GM19035 (cell line): ENCODE measurements around the gene PCDHGB4.
"Not testable (repeated sequence)": the region's sequence is repeated elsewhere in the genome, so short reads cannot be mapped to it uniquely, and the experiment has no call there.

ENCODE experiments used
- ATAC-seq: cut with Tn5 transposase; IDR thresholded peaks from one replicate; pipeline ENCODE4 v1.9.1; 2021; ENCODE audit not compliant: unreplicated experiment

Gene PCDHGB4

DNA sequence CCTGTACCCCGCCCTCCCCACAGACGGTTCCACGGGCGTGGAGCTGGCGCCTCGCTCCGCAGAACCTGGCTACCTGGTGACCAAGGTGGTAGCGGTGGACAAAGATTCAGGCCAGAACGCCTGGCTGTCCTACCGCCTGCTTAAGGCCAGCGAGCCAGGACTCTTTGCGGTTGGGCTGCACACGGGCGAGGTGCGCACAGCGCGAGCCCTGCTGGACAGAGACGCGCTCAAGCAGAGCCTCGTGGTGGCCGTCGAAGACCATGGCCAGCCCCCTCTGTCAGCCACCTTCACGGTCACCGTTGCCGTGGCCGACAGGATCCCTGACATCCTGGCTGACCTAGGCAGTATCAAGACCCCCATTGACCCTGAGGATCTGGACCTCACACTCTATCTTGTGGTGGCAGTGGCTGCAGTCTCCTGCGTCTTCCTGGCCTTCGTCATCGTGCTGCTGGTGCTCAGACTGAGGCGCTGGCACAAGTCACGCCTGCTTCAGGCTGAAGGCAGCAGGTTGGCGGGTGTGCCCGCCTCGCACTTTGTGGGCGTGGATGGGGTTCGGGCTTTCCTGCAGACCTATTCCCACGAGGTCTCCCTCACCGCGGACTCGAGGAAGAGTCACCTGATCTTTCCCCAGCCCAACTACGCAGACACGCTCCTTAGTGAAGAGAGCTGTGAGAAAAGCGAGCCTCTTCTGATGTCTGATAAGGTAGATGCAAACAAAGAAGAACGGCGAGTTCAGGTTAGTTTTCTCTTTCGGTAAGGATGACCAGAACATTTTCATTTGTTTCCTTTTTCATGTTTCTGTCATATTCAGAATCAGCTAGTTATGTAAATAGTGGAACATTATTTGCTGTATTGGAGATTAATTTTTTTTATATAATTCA is 21.2 kb upstream of the PCDHGB4 start:
- no peak for ATAC-seq

DNA sequence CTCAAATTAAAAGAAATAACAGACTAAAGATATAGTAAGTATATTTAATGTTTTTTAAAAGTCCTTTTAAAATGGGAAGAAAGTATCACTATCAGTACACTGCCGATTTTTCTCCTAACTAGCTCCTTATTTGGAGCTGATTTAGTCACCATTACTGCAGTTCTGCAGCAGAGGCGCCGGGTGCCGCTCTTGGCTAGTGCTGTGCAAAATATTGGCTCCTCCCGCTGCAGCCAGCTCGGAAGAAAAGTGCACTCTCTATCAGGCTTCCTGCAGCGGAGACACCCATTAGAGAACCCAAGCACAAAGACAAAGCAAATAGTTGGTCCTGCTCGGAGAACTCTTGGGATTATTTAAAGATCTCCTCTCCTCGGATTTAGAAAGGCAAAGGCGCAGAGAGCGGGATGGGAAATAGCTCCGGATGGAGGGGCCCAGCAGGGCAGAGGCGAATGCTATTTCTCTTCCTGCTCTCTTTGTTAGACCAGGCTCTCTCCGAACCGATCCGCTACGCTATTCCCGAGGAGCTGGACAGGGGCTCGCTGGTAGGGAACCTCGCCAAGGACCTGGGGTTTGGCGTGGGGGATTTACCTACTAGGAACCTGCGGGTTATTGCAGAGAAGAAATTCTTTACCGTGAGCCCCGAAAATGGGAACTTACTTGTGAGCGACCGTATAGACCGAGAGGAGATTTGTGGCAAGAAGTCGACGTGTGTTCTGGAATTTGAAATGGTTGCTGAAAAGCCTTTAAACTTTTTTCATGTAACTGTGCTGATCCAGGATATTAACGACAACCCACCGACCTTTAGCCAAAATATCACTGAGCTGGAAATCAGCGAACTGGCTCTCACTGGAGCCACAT is 17.3 kb upstream of the PCDHGB4 start, which contains the start of gene PCDHGB3:
PCDHGB3 (plus strand) TSS at position 249 of the 855 bp plus-strand sequence; CDS start at position 402, 153 bp downstream.
- ATAC-seq, result peak; percentile 95

DNA sequence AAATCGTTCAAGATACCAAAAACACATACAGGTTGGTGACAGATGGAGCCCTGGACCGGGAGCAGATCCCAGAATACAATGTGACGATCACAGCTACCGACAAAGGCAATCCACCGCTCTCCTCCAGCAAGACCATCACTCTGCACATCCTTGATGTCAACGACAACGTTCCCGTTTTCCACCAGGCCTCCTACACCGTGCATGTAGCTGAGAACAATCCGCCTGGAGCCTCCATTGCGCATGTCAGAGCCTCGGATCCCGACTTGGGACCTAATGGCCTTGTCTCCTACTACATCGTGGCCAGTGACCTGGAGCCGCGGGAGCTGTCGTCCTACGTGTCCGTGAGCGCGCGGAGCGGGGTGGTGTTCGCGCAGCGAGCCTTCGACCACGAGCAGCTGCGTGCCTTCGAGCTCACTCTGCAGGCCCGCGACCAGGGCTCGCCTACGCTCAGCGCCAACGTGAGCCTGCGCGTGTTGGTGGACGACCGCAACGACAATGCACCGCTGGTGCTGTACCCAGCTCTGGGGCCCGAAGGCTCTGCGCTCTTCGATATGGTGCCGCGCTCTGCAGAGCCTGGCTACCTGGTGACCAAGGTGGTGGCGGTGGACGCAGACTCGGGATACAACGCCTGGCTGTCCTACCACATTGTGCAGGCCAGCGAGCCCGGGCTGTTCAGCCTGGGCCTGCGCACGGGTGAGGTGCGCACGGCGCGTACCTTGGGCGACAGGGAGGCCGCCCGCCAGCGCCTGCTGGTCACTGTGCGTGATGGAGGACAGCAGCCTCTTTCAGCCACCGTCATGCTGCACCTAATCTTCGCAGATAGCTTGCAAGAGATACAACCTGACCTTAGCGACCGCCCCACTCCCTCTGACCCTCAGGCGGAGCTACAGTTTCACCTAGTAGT is 15.7 kb upstream of the PCDHGB4 start:
- no peak for ATAC-seq

DNA sequence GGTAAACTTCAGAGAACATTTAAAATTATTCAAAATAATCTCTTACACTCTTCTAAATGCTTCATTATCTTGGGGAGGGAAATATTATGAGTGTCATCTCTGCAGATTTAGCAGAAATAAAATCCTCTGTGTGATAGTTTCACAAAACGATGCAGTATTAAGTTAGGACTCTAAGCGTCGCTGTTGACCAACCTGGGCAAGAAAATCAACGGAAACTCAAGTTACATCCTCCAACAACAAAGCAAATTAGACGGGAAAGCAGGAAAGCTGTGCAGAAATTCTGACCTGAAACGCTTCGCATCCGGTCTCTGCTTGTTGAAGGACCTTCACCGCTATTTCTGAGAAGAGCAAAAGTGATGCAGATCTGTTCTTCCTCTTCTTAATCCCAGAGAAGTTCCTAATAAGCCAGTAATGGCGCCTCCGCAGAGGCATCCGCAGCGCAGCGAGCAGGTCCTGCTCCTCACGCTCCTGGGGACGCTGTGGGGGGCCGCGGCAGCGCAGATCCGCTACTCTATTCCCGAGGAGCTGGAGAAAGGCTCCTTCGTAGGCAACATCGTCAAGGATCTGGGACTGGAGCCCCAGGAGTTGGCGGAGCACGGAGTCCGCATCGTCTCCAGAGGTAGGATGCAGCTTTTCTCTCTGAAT is 13.7 kb upstream of the PCDHGB4 start, which contains the start of gene PCDHGA6:
PCDHGA6 (plus strand) TSS at position 219 of the 645 bp plus-strand sequence; CDS start at position 412, 193 bp downstream.
- no peak for ATAC-seq

DNA sequence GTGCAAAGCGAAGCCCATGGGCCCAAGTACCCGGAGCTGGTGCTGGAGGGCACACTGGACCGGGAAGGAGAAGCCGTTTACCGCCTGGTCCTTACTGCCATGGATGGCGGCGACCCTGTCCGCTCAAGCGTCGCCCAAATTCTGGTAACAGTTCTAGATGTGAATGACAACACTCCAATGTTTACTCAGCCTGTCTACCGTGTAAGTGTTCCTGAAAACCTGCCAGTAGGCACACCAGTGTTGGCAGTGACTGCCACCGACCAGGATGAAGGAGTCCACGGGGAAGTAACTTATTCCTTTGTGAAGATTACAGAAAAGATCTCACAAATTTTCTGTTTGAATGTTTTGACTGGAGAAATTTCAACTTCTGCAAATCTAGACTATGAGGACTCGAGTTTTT is 12.9 kb upstream of the PCDHGB4 start:
- ATAC-seq, result no peak

DNA sequence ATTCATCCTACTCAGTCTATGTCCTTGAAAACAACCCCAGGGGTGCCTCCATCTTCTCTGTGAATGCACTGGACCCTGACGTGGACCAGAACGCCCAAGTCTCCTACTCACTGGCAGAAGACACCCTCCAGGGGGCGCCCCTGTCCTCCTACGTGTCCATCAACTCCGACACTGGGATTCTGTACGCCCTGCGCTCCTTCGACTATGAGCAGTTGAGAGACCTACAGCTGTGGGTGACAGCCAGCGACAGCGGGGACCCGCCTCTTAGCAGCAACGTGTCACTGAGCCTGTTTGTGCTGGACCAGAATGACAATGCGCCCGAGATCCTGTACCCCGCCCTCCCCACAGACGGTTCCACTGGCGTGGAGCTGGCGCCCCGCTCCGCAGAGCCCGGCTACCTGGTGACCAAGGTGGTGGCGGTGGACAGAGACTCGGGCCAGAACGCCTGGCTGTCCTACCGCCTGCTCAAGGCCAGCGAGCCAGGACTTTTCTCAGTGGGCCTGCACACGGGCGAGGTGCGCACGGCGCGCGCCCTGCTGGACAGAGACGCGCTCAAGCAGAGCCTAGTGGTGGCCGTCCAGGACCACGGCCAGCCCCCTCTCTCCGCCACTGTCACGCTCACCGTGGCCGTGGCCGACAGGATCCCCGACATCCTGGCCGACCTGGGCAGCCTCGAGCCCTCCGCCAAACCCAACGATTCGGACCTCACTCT is 11.9 kb upstream of the PCDHGB4 start:
- not testable (repeated sequence) for ATAC-seq

DNA sequence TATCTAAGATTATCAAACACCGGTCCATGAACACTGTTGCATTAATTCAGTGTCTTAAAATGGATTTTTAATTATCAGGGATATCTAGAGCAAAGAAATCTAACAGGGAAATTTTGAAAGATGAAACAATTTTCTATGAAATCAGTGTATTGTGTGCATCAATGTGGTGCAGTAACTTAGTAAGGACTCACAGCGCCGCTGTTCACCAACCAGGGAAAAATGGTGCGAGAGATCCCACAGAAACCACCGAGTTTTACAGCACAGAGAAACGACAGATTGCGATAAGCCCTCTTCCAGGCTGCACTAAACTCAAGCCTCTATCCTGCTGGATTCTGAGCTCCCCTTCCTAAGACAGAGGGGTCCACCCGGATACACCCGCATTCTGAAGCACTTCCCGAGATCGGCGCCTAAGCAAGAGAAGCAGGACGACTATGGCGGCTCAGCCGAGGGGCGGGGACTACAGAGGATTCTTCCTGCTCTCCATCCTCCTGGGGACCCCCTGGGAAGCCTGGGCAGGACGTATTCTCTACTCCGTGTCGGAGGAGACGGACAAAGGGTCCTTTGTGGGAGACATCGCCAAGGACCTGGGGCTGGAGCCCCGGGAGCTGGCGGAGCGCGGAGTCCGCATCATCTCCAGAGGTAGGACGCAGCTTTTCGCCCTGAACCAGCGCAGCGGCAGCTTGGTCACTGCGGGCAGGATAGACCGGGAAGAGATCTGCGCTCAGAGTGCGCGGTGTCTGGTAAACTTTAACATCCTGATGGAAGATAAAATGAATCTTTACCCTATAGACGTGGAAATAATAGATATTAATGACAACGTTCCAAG is 4.8 kb upstream of the PCDHGB4 start, which contains the start of gene PCDHGA7:
PCDHGA7 (plus strand) TSS at position 274 of the 826 bp plus-strand sequence; CDS start at position 432, 158 bp downstream.
- no peak for ATAC-seq

DNA sequence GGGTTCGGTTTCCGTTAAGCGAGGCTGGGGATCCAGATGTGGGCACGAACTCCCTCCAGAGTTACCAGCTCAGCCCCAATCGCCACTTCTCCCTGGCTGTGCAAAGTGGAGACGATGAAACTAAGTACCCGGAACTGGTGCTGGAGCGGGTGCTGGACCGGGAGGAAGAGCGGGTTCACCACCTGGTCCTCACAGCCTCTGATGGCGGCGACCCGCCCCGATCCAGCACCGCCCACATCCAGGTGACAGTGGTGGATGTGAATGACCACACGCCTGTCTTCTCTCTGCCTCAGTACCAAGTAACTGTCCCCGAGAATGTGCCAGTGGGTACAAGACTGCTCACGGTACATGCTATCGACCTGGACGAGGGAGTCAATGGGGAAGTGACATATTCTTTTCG is 4.2 kb upstream of the PCDHGB4 start:
- no peak for ATAC-seq

DNA sequence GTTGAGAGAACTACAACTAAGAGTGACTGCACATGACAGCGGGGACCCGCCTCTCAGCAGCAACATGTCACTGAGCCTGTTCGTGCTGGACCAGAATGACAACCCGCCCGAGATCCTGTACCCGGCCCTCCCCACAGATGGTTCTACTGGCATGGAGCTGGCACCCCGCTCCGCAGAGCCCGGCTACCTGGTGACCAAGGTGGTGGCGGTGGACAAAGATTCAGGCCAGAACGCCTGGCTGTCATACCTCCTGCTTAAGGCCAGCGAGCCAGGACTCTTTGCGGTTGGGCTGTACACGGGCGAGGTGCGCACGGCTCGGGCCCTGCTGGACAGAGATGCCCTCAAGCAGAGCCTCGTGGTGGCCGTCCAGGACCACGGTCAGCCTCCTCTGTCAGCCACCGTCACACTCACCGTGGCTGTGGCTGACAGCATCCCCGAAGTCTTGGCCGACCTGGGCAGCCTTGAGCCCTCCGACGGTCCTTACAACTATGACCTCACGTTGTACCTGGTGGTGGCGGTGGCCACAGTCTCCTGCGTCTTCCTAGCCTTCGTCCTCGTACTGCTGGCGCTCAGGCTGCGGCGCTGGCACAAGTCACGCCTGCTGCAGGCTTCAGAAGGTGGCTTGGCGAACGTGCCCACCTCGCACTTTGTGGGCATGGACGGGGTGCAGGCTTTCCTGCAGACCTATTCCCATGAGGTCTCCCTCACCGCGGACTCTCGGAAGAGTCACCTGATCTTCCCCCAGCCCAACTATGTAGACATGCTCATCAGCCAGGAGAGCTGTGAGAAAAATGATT is 2.8 kb upstream of the PCDHGB4 start:
- ATAC-seq, result no peak

DNA sequence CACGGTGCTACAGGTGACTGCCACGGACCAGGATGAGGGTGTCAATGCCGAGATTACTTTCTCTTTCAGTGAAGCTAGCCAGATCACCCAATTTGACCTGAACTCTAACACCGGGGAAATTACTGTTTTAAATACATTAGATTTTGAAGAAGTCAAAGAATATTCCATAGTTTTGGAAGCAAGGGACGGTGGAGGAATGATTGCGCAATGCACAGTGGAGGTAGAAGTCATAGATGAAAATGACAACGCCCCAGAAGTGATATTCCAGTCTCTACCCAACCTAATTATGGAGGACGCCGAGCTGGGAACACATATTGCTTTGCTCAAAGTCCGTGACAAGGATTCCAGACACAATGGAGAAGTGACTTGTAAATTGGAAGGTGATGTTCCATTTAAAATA is 1.2 kb downstream of the PCDHGB4 start:
- no peak for ATAC-seq

DNA sequence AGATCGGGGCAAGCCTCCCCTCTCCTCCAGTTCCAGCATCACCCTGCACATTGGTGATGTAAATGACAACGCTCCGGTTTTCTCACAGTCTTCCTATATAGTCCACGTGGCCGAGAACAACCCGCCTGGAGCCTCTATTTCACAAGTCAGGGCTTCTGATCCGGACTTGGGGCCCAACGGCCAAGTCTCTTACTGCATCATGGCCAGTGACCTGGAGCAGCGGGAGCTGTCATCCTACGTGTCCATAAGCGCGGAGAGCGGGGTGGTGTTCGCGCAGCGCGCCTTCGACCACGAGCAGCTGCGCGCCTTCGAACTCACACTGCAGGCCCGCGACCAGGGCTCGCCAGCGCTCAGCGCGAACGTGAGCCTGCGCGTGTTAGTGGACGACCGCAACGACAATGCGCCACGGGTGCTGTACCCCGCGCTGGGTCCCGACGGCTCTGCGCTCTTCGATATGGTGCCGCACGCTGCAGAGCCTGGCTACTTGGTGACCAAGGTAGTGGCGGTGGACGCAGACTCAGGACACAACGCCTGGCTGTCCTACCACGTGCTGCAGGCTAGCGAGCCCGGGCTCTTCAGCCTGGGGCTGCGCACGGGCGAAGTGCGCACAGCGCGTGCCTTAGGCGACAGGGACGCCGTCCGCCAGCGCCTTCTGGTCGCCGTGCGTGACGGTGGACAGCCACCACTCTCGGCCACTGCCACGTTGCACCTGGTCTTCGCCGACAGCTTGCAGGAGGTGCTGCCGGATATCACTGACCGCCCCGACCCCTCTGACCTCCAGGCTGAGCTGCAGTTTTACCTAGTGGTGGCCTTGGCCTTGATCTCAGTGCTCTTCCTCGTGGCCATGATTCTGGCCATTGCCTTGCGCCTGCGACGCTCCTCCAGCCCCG is 1.9 kb downstream of the PCDHGB4 start:
- ATAC-seq, result no peak

DNA sequence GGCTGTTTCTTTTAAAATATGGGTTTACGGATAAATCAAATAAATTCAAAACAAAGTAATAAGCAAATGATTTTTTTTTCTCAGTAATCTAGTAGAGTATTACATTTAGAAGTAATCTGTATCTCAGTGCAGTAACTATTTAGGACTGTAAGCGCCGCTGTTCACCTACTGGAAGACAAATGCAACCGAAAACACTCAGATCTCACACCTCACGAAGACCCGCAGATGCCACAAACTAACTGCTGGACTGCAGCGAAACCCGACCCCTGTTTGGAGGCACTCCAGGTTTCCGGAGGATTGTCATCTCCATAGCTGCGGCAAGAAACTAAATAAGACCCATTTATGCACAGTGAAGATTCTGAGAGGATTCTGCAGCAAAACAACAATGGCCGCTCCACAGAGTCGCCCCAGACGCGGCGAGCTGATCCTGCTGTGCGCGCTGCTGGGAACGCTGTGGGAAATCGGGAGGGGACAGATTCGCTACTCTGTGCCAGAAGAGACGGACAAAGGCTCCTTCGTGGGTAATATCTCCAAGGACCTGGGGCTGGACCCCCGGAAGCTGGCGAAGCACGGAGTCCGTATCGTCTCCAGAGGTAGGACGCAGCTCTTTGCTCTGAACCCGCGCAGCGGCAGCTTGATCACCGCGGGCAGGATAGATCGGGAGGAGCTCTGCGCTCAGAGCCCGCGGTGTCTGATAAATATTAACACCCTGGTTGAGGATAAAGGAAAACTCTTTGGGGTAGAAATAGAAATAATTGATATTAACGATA is 5.1 kb downstream of the PCDHGB4 start, which contains the start of gene PCDHGA8:
PCDHGA8 (plus strand) TSS at position 205 of the 770 bp plus-strand sequence; CDS start at position 386, 181 bp downstream.
- no peak for ATAC-seq

DNA sequence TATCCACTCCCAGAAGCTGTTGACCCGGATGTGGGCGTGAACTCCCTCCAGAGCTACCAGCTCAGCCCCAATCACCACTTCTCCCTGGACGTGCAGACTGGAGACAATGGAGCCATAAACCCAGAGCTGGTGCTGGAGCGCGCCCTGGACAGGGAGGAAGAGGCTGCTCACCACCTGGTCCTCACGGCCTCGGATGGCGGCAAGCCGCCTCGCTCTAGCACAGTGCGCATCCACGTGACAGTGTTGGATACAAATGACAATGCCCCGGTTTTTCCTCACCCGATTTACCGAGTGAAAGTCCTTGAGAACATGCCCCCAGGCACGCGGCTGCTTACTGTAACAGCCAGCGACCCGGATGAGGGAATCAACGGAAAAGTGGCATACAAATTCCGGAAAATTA is 5.8 kb downstream of the PCDHGB4 start:
- no peak for ATAC-seq

DNA sequence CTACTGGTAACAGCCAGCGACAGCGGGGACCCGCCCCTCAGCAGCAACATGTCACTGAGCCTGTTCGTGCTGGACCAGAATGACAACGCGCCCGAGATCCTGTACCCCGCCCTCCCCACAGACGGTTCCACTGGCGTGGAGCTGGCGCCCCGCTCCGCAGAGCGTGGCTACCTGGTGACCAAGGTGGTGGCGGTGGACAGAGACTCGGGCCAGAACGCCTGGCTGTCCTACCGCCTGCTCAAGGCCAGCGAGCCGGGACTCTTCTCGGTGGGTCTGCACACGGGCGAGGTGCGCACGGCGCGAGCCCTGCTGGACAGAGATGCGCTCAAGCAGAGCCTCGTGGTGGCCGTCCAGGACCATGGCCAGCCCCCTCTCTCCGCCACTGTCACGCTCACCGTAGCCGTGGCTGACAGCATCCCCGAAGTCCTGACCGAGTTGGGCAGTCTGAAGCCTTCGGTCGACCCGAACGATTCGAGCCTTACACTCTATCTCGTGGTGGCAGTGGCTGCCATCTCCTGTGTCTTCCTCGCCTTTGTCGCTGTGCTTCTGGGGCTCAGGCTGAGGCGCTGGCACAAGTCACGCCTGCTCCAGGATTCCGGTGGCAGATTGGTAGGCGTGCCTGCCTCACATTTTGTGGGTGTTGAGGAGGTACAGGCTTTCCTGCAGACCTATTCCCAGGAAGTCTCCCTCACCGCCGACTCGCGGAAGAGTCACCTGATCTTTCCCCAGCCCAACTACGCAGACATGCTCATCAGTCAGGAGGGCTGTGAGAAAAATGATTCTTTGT is 7.1 kb downstream of the PCDHGB4 start:
- ATAC-seq, result not testable (repeated sequence)
